Measurements from ENCODE around the gene TMEM51. TPM values are rescaled to one million over a fixed set of nuclear protein-coding genes. Genes with fewer than 3 reads are reported as not detected.

TMEM51 gene
- total and polyA plus RNA-seq, 5 donors from 2014 or later = not detected

- H3K27me3 Mint-ChIP-seq = peaks cover 19% of the 10 kb centered on the region
- peak overlapping the region in 1 of 3 donors; percentile 68 for H3K27ac Mint-ChIP-seq
- peaks cover 0 to 1% (median 0%) of the 10 kb centered on the region in 7 donors for H3K9me3 Mint-ChIP-seq
- DNase-seq (no peak), ATAC-seq (ENCODE audit: low read depth in 2 of 2) (no peak)
- H3K27me3 ChIP-seq (ENCODE audit: control insufficient read depth, insufficient read depth, low read length) = peaks cover 2% of the 10 kb centered on the region
- no peaks in the 10 kb centered on the region for H3K36me3 ChIP-seq (ENCODE audit: control insufficient read depth, insufficient read depth, low read length)
- no peaks in the 10 kb centered on the region for H3K9me3 ChIP-seq (ENCODE audit: control insufficient read depth in 2 of 2, low read length in 2 of 2)
- H3K4me3 Mint-ChIP-seq = peak overlapping the region in 2 of 4 donors; percentile 49 to 81
- no peak overlapping the region for H3K27ac ChIP-seq (ENCODE audit: insufficient read depth, low read length, poor library complexity, severe bottlenecking)
- peaks cover 20% of the 10 kb centered on the region for H3K4me1 ChIP-seq (ENCODE audit: control insufficient read depth, insufficient read depth, low read length, poor library complexity, severe bottlenecking)
- H3K4me1 Mint-ChIP-seq = peaks cover 0 to 22% (median 6%) of the 10 kb centered on the region in 4 donors
- H3K36me3 Mint-ChIP-seq = no peaks in the 10 kb centered on the region
- no peak overlapping the region for H3K4me3 ChIP-seq (ENCODE audit: low read depth, low read length)
These were observed 3.3 kb downstream of the TMEM51 start for GRCh38 chr1:15156807-15157380.

- H3K36me3 Mint-ChIP-seq = no peaks in the 10 kb centered on the region
These were observed 4.2 kb downstream of the TMEM51 start for GRCh38 chr1:15157524-15158399.

GRCh38 chr1:15158506-15159165 lies 5.1 kb downstream of the TMEM51 start:
- Mint-ChIP-seq H3K27me3 (peaks cover 12% of the 10 kb centered on the region), H3K9me3 (peaks cover 0 to 4% (median 0%) of the 10 kb centered on the region in 7 donors), H3K4me3 (no peak overlapping the region), H3K36me3 (no peaks in the 10 kb centered on the region), H3K27ac (no peak overlapping the region), H3K4me1 (peaks cover 0 to 18% (median 6%) of the 10 kb centered on the region in 4 donors)
- Histone ChIP-seq H3K27ac (ENCODE audit: insufficient read depth, low read length, poor library complexity, severe bottlenecking) (no peak overlapping the region), H3K9me3 (ENCODE audit: control insufficient read depth in 2 of 2, low read length in 2 of 2) (no peaks in the 10 kb centered on the region), H3K36me3 (ENCODE audit: control insufficient read depth, insufficient read depth, low read length) (no peaks in the 10 kb centered on the region), H3K4me3 (ENCODE audit: low read depth, low read length) (no peak overlapping the region), H3K4me1 (ENCODE audit: control insufficient read depth, insufficient read depth, low read length, poor library complexity, severe bottlenecking) (peaks cover 12% of the 10 kb centered on the region), H3K27me3 (ENCODE audit: control insufficient read depth, insufficient read depth, low read length) (no peaks in the 10 kb centered on the region)
- no peak for DNase-seq
- ATAC-seq (ENCODE audit: low read depth in 2 of 2) = no peak

More at GRCh38 chr1:15157524-15158399, 4.2 kb downstream of the TMEM51 start:
- DNase-seq (no peak), ATAC-seq (ENCODE audit: low read depth in 2 of 2) (no peak)
- Histone ChIP-seq H3K36me3 (ENCODE audit: control insufficient read depth, insufficient read depth, low read length) (no peaks in the 10 kb centered on the region), H3K4me1 (ENCODE audit: control insufficient read depth, insufficient read depth, low read length, poor library complexity, severe bottlenecking) (peaks cover 20% of the 10 kb centered on the region), H3K4me3 (ENCODE audit: low read depth, low read length) (no peak overlapping the region), H3K27me3 (ENCODE audit: control insufficient read depth, insufficient read depth, low read length) (no peaks in the 10 kb centered on the region), H3K27ac (ENCODE audit: insufficient read depth, low read length, poor library complexity, severe bottlenecking) (no peak overlapping the region), H3K9me3 (ENCODE audit: control insufficient read depth in 2 of 2, low read length in 2 of 2) (no peaks in the 10 kb centered on the region)
- Mint-ChIP-seq H3K27me3 (peaks cover 12% of the 10 kb centered on the region), H3K4me3 (no peak overlapping the region), H3K27ac (no peak overlapping the region), H3K4me1 (peaks cover 0 to 18% (median 6%) of the 10 kb centered on the region in 4 donors), H3K9me3 (peaks cover 0 to 1% (median 0%) of the 10 kb centered on the region in 7 donors)

GRCh38 chr1:15159166-15159555 lies 5.6 kb downstream of the TMEM51 start:
- H3K4me3 ChIP-seq (ENCODE audit: low read depth, low read length) = no peak overlapping the region
- H3K27ac Mint-ChIP-seq = no peak overlapping the region
- H3K27ac ChIP-seq (ENCODE audit: insufficient read depth, low read length, poor library complexity, severe bottlenecking) = no peak overlapping the region
- ATAC-seq (ENCODE audit: low read depth in 2 of 2) = no peak
- no peaks in the 10 kb centered on the region for H3K36me3 Mint-ChIP-seq
- peaks cover 0 to 17% (median 6%) of the 10 kb centered on the region in 4 donors for H3K4me1 Mint-ChIP-seq
- H3K36me3 ChIP-seq (ENCODE audit: control insufficient read depth, insufficient read depth, low read length) = no peaks in the 10 kb centered on the region
- no peaks in the 10 kb centered on the region for H3K27me3 ChIP-seq (ENCODE audit: control insufficient read depth, insufficient read depth, low read length)
- peaks cover 0 to 4% (median 0%) of the 10 kb centered on the region in 7 donors for H3K9me3 Mint-ChIP-seq
- peaks cover 7% of the 10 kb centered on the region for H3K4me1 ChIP-seq (ENCODE audit: control insufficient read depth, insufficient read depth, low read length, poor library complexity, severe bottlenecking)
- peaks cover 12% of the 10 kb centered on the region for H3K27me3 Mint-ChIP-seq
- no peak for DNase-seq
- no peak overlapping the region for H3K4me3 Mint-ChIP-seq
- H3K9me3 ChIP-seq (ENCODE audit: control insufficient read depth in 2 of 2, low read length in 2 of 2) = no peaks in the 10 kb centered on the region

- no peak overlapping the region for H3K27ac ChIP-seq (ENCODE audit: insufficient read depth, low read length, poor library complexity, severe bottlenecking)
- peaks cover 3% of the 10 kb centered on the region for H3K4me1 ChIP-seq (ENCODE audit: control insufficient read depth, insufficient read depth, low read length, poor library complexity, severe bottlenecking)
- no peak for ATAC-seq (ENCODE audit: low read depth in 2 of 2)
- Mint-ChIP-seq H3K27me3 (peaks cover 5% of the 10 kb centered on the region), H3K4me1 (peaks cover 0 to 10% (median 3%) of the 10 kb centered on the region in 4 donors), H3K27ac (no peak overlapping the region), H3K36me3 (no peaks in the 10 kb centered on the region), H3K9me3 (peaks cover 0 to 4% (median 0%) of the 10 kb centered on the region in 7 donors), H3K4me3 (no peak overlapping the region)
- no peaks in the 10 kb centered on the region for H3K36me3 ChIP-seq (ENCODE audit: control insufficient read depth, insufficient read depth, low read length)
- H3K9me3 ChIP-seq (ENCODE audit: control insufficient read depth in 2 of 2, low read length in 2 of 2) = no peaks in the 10 kb centered on the region
- H3K4me3 ChIP-seq (ENCODE audit: low read depth, low read length) = no peak overlapping the region
- DNase-seq = no peak
- H3K27me3 ChIP-seq (ENCODE audit: control insufficient read depth, insufficient read depth, low read length) = no peaks in the 10 kb centered on the region
These were observed 7.1 kb downstream of the TMEM51 start for GRCh38 chr1:15160626-15161025.

GRCh38 chr1:15167386-15167785 lies 13.8 kb downstream of the TMEM51 start:
- H3K36me3 ChIP-seq (ENCODE audit: control insufficient read depth, insufficient read depth, low read length) = no peaks in the 10 kb centered on the region
- Mint-ChIP-seq H3K4me1 (no peaks in the 10 kb centered on the region), H3K27ac (no peak overlapping the region), H3K9me3 (peaks cover 0 to 2% (median 0%) of the 10 kb centered on the region in 7 donors), H3K4me3 (no peak overlapping the region), H3K27me3 (peaks cover 14% of the 10 kb centered on the region), H3K36me3 (no peaks in the 10 kb centered on the region)
- no peak overlapping the region for H3K4me3 ChIP-seq (ENCODE audit: low read depth, low read length)
- ATAC-seq (ENCODE audit: low read depth in 2 of 2) = no peak
- no peaks in the 10 kb centered on the region for H3K4me1 ChIP-seq (ENCODE audit: control insufficient read depth, insufficient read depth, low read length, poor library complexity, severe bottlenecking)
- no peak for DNase-seq
- no peaks in the 10 kb centered on the region for H3K9me3 ChIP-seq (ENCODE audit: control insufficient read depth in 2 of 2, low read length in 2 of 2)
- no peaks in the 10 kb centered on the region for H3K27me3 ChIP-seq (ENCODE audit: control insufficient read depth, insufficient read depth, low read length)
- no peak overlapping the region for H3K27ac ChIP-seq (ENCODE audit: insufficient read depth, low read length, poor library complexity, severe bottlenecking)

GRCh38 chr1:15168479-15168878 lies 14.9 kb downstream of the TMEM51 start:
- Mint-ChIP-seq H3K27me3 (peaks cover 14% of the 10 kb centered on the region), H3K4me3 (no peak overlapping the region), H3K36me3 (no peaks in the 10 kb centered on the region), H3K4me1 (no peaks in the 10 kb centered on the region), H3K9me3 (no peaks in the 10 kb centered on the region), H3K27ac (no peak overlapping the region)
- Histone ChIP-seq H3K4me1 (ENCODE audit: control insufficient read depth, insufficient read depth, low read length, poor library complexity, severe bottlenecking) (no peaks in the 10 kb centered on the region), H3K9me3 (ENCODE audit: control insufficient read depth in 2 of 2, low read length in 2 of 2) (no peaks in the 10 kb centered on the region), H3K27ac (ENCODE audit: insufficient read depth, low read length, poor library complexity, severe bottlenecking) (no peak overlapping the region), H3K36me3 (ENCODE audit: control insufficient read depth, insufficient read depth, low read length) (no peaks in the 10 kb centered on the region), H3K4me3 (ENCODE audit: low read depth, low read length) (no peak overlapping the region), H3K27me3 (ENCODE audit: control insufficient read depth, insufficient read depth, low read length) (peaks cover 2% of the 10 kb centered on the region)
- no peak for DNase-seq
- ATAC-seq (ENCODE audit: low read depth in 2 of 2) = no peak

All from CD4-positive, CD25-positive, alpha-beta regulatory T cell (primary cell).